GM21825 (cell line): ENCODE data around the gene PPP1R15B.

Experiments used
- ATAC-seq: cut with Tn5 transposase; IDR thresholded peaks from one replicate; pipeline ENCODE4 v1.9.1; 2021; ENCODE audit warnings: mild to moderate bottlenecking, moderate library complexity; ENCODE audit not compliant: unreplicated experiment

PPP1R15B gene

GRCh38 chr1:204368996-204369726 is 42.5 kb downstream of the PPP1R15B start:
- ATAC-seq, result no peak

DNA sequence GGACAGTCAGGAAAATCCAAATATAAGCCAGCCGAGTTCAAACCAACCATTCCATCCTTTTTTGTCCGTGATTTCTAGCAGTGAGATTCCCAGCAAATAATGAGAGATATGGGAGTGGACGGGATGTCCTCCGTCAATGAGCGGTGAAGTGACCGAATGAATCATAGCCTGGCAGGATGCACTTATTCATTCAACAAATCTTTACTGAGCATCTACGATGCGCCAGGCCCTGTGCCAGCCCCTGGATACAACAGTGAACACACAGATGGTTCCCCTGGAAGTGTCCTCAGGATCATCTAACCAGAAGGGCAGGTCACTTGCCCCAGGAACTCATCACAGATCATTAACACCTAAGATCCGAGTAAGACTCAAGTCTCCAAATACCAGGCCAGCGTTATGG is 43.7 kb downstream of the PPP1R15B start:
- no peak for ATAC-seq

GRCh38 chr1:204367193-204367858 is 44.3 kb downstream of the PPP1R15B start:
- no peak for ATAC-seq

DNA sequence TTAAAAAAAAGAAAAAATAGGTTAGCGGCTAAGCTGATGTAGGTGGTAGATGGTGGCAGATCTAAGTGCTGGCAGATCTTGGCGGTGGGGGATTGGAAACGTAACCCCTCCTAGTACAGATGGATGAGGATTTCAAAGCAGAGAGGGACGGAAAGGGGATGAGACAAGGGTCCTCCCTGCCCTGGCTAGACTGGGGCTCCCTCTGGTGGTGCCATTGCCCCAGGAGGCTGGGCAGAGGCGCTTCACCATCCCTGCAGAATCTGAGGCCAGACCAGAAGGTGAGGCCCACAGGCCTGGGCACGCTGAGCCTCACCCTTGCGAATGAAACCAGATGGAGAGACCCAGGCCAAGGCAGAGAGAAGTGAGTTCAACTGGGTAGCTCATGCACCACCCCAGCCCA is 44.9 kb downstream of the PPP1R15B start:
- ATAC-seq, result no peak

- no peak for ATAC-seq
These were observed 48.1 kb downstream of the PPP1R15B start for GRCh38 chr1:204363335-204364114.

- ATAC-seq, result no peak
These were observed 48.7 kb downstream of the PPP1R15B start for GRCh38 chr1:204362984-204363334.

- ATAC-seq, result no peak
These were observed 49.8 kb downstream of the PPP1R15B start for GRCh38 chr1:204361781-204362180.

DNA sequence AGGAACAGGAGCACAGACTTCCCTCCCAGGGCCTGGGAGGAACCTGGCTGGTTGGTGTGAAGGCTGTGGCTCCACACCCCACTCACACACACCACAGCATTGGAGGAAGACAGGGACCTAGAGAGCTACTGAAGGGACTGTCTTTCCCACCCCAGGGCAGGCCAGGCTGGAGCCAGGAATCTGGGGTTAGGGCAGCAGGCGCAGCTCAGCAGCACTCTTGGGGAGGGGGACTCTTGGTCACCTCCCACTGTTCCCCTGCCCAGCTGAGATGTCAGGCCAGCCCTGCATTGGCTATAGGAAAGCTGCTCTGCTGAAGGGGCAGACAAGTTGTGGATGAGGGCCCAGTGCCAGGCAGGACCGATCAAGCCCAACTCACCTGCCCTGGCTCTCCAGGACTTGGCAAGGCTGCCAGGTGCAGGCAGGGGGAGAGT is 50.3 kb downstream of the PPP1R15B start:
- ATAC-seq, result no peak

DNA sequence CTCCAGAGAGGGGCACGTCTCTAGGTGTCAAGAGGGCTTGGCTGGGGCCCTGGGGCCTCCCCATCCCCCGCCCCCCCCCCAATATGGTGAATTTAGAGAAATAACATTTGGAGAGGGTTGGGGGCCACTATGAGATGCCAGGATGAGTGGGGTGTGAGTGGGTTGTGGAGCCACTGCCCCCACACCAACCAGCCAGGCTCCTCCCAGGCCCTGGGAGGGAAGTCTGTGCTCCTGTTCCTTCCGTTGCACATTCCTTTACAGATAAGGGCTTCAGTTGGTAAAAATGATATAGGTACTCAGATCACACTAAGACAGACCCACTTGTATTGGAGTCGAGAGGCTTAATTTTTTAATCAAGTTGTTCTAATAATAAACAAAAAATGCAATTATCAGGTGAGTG is 51.3 kb downstream of the PPP1R15B start:
- no peak for ATAC-seq

- no peak for ATAC-seq
These were observed 52.0 kb downstream of the PPP1R15B start, which contains the start of gene PLEKHA6 for GRCh38 chr1:204359474-204360255. Gene PLEKHA6, minus strand, starts transcription at chr1:204359929. Its CDS starts 86,202 bp downstream, at chr1:204273727.

DNA sequence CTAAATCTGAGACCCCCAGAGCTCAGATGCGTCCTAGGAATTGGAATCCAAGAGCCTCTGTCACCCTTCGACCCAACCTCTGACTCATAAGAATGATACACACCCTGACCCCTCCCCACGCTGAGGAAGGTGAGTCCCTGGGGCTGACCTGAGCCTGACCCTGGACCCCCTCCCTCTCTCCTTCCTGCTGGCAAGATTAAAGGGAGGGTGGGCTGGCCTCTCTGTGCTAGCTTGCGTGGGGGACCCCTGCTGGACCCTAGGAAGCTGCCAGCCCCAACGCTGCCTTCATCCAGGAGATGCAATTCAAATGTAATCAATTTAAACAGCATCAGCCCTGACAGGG is 52.5 kb downstream of the PPP1R15B start:
- ATAC-seq, result no peak

GRCh38 chr1:204358605-204359004 is 53.0 kb downstream of the PPP1R15B start:
- ATAC-seq, result no peak

GRCh38 chr1:204357551-204358490 is 53.8 kb downstream of the PPP1R15B start:
- ATAC-seq, result no peak

DNA sequence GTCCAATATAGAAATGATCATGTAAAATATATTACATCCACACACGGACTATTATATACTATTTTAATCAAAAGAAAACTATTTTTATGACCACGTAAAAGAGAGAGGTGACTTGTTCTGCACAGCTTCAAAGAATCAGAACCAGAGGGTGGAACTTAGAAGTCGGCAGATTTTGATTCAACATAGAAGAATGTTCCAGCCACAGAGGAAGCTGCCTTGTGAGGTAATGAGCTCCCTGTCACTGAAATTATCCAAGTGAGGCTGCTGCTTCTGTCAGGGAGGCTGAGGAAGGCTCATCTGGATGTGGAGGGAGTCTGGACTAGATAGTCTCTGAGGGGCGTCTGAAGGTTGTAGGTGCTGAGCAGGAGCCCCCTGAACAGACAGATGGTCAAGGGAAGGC is 54.6 kb downstream of the PPP1R15B start:
- no peak for ATAC-seq

DNA sequence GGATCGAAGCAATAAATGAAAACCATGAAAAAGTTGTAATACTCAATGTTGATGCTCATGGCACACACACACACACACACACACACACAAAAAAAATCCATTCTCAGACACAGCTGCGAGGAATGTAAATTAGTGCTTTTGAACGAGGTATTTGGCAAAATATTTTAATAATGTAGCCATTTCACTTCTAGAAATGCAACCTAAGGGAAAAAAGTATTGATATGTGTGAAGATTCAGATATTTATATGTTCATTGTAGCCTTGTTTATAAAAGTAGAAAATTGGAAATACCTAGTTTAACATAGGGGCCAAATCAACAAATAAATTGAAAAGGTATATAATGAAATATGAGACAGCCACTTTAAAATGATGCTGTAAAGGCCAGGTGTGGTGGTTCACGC is 55.7 kb downstream of the PPP1R15B start:
- no peak for ATAC-seq

DNA sequence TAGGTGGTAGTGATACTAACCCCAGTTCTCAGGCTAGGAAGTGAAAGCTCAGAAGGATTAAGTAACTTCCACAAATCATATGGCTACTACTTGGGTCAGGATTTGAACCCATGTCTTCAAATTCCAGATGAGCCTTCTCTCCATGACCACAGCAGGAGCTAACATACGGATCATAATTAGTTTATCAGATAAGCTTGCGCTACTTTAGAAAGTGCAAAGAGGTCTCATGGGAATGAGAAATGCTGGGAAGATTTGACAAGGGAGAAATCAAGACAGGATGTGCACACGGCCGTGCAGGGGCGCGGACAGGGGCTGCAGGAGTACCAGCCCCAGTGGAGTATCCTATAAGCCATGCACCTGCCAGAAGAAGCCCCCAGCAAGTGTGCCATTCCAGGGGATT is 57.0 kb downstream of the PPP1R15B start:
- no peak for ATAC-seq
